ENCODE measurements around the gene RNF152. TPM values are rescaled to one million over a fixed set of nuclear protein-coding genes. Genes with fewer than 3 reads are reported as not detected.
"Not testable (repeated sequence)": the region's sequence is repeated elsewhere in the genome, so short reads cannot be mapped to it uniquely, and the experiment has no call there.

RNF152 gene
- total RNA-seq, 1 donor from 2014 or later, result 83.6 TPM

GRCh38 chr18:61822879-61823278 lies 69.9 kb downstream of the RNF152 start:
- DNase-seq (ENCODE audit: low read depth in 2 of 2), result no peak

DNA sequence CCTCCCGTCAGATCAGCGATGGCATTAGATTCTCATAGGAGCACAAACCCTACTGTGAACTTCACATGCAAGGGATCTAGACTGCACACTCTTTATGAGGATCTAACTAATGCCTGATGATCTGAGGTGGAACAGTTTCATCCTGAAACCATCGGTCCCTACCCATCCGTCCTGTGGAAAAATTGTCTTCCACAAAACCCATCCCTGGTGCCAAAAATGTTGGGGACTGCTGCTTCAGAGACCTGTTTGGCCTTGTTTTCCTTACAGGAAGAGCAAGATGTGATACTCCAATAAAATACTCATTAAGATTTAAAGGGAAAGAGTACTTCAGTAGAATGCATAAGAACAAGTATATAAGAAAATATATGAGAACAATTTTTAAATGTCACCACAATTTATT lies 71.1 kb downstream of the RNF152 start:
- no peak for DNase-seq (ENCODE audit: low read depth in 2 of 2)

DNA sequence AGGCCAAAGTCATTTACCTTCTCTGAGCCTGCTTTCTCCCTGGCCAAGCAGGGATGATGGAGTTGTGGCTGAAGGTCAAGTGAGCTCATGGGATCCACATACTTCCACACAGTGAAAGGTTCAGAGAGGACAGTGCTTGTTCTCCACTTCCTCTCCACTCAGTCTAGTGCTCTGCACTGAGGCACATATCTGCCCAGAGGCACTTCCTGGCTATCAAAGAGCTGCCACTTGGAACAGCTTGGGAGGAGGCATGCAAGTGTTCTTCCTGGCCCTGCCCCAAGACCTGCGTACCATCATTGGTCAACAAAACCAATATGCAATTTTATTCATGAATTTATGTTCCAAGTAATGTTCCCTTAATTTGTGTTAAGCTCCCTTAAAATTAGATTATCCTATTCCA lies 71.9 kb downstream of the RNF152 start:
- DNase-seq (ENCODE audit: low read depth in 2 of 2), result no peak

DNA sequence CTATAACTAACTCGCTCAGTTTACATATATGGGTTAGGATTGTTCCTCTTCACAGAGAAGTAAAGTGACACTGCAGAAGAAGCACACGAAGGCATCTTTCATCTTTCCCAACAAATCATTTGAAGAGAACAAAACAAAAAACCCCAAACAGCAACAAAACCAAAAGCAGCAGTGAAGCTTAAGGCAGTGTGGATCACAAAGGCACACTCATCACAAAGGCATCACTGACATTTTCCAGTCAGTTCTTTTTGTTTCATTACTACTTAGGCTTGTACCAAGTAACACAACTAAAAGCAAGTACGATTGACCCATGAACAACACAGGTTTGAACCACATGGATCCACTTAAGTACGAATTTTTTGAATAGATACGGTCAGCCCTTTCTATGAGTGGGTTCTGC lies 75.7 kb downstream of the RNF152 start:
- DNase-seq (ENCODE audit: low read depth in 2 of 2), result no peak

DNA sequence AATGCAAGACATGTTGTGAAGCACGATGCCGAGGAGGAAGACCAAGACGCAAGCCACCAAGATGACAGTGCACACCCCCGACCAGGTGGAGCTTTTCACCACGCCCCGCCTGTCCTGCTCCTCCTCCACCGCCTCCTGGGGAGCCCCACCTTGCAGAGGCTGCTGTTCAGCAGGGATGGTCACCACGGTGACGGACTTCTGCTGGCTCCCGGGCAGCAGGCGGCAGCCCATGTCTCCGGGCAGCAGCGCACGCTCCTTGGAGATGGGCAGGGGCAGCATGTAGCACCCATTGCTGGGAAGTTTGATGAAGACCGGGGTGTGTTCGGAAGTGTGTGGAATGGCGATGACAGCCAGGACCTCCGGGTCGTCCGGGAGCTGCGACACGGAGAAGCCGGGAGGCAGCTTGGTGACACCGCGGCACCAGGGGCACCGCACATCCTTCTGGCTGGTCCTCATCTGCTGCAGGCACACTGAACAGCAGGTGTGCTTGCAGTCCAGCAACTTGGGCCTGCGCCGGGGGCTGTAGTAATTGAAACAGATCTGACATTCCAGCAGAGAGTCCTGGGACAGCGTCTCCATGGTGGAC lies 76.8 kb downstream of the RNF152 start:
- DNase-seq (ENCODE audit: low read depth in 2 of 2), result no peak

DNA sequence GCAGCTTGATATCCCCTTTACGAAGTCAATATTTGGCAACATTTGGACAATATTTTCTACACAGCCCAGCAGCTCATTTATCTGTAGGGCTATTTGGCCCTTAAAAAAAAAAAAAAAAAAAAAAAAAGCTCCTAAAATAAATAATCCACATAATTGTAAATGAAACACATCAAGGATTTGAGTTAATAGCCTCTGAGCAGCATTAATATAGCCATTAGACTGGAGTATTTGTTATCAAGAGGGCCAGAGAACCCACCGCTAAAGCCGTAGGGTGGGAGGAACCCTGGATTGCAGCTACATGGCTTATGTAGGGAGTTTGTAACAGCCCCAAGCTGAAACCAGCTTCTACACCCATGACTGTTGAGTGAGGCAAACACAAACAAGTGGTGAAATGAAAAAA lies 84.5 kb downstream of the RNF152 start:
- DNase-seq (ENCODE audit: low read depth in 2 of 2), result no peak

DNA sequence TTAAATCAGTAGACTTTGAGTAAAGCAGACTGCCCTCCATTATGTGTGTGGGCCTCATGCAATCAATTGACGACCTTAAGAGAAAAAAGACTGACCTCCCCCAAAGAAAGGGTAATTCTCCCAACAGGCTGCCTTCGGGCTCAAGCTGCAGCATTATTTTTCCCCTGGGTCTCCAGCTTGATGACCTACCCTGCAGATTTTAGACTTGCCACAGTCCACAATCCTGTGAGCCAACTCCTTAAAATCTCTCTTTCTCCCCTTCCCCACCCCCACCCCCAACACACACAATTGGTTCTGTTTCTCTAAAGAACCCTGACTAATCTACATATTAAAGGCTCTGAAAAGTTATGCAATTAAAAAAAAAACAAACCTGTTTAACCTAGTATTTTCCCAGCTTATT lies 89.4 kb downstream of the RNF152 start:
- no peak for DNase-seq (ENCODE audit: low read depth in 2 of 2)

DNA sequence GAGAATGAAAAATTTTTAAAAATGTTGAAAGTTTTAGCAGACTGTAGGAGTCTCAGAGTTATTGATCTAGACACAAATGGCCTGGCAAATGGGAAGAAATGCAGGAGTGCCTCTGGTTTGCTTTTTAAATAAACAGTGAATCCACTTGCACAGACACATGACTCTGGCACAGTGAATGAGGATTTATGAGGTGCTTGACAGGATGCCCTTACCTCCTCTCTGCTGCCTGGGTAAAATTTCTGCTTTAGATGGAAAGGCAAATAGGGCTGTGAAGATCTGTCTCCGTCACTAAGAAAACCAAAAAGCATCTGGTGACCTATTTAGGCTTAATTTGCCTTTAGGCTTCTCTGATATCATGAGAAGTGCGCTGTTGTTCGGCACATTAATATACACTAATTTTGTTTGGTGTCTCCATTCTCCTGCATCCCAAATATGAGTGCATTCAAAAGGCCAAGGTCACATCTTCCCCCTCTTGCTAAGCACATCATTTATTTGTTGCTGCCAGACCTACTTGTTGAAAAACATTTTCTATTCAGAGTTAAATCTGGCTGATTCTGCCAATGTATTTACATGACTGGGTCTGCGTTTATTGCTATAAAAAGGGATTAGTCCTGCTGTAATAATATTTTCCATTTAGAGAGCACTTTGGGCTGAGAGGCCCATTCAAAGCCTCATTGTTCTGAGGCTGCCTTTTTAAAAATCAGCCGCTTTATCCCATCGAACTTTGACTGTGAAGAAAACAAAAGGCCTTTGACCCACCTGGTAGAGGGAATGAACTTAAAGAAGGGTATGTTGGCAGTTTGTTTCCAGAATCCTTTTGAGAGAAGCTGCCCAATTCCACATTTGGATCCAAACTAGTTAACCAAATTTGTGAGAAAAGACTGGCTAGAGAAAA lies 94.9 kb downstream of the RNF152 start:
- DNase-seq (ENCODE audit: low read depth in 2 of 2), result no peak

GRCh38 chr18:61791031-61791430 lies 101.8 kb downstream of the RNF152 start:
- DNase-seq (ENCODE audit: low read depth in 2 of 2), result no peak

GRCh38 chr18:61787011-61787670 lies 105.7 kb downstream of the RNF152 start:
- DNase-seq (ENCODE audit: low read depth in 2 of 2), result not testable (repeated sequence)

- DNase-seq (ENCODE audit: low read depth in 2 of 2), result no peak
These were observed 107.2 kb downstream of the RNF152 start for GRCh38 chr18:61785588-61785987.

DNA sequence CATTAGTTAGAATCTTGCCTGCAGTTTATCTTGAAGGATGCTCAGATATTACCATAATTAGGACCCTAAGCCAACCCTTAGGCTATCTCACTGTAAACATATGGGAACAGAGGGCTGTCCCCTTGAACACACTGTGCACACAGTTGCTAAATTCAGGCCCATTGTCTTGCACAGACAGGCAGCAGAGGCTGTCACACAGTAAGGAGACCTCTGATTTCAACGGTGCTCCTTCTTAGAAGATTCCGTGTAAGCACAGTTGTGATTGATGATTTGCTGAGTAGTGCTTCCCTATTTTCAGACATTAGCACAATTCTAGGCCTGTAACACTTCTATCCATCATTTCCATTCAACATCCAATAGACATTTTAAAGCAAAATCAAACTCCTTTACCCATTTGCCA lies 108.0 kb downstream of the RNF152 start:
- DNase-seq (ENCODE audit: low read depth in 2 of 2), result no peak

- no peak for DNase-seq (ENCODE audit: low read depth in 2 of 2)
These were observed 110.3 kb downstream of the RNF152 start for GRCh38 chr18:61782545-61782944.

GRCh38 chr18:61776201-61776600 lies 116.6 kb downstream of the RNF152 start:
- not testable (repeated sequence) for DNase-seq (ENCODE audit: low read depth in 2 of 2)

- no peak for DNase-seq (ENCODE audit: low read depth in 2 of 2)
These were observed 118.0 kb downstream of the RNF152 start for GRCh38 chr18:61774846-61775245.

GRCh38 chr18:61772293-61772848 lies 120.4 kb downstream of the RNF152 start:
- DNase-seq (ENCODE audit: low read depth in 2 of 2), result no peak

DNA sequence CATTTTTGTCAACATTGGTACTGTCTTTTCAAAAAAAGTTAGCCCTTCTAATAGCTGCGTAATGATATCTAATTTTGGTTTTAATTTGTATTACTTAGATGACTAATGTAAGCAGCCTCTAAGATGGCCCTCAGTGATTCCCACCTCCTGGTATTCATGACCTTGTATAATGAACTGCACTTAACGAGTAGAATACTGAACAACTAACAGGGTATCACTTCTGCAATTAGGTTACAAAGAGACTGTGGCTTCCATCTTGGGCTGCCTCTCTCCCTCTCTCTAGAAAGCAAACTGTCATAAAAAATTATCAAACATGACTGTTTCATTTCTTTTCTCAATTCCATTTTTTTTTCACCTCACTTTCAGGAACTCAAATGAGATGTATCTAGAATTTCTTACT lies 120.9 kb downstream of the RNF152 start:
- DNase-seq (ENCODE audit: low read depth in 2 of 2), result no peak

GRCh38 chr18:61770279-61770678 lies 122.5 kb downstream of the RNF152 start:
- DNase-seq (ENCODE audit: low read depth in 2 of 2), result no peak

DNA sequence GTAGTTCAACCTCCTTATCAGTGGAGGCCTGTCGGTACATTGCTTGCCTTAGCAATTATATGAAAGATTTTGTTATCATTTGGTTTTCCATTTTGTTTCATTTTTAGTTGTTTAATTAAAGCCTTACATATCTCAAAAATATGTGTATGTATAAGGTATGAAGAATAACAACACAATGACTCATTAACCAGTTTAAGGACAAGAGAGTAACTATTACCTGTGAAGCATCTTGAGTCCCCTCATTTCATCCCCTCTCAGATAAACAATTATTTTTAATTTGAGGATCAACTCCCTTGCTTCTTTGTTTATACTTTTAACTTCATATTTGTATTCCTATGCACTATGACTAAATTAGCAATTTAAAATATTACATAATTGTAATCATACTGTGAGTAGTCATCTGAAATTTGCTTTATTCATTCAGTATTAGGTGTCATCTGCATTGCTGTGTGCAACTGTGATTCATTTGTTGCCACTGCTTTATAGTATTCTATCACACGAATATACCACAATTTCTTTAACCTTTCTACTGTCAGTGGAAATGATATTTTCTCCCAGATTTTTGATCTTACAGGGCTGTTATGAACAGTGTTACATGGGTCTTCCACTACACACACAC lies 126.4 kb downstream of the RNF152 start:
- no peak for DNase-seq (ENCODE audit: low read depth in 2 of 2)

DNA sequence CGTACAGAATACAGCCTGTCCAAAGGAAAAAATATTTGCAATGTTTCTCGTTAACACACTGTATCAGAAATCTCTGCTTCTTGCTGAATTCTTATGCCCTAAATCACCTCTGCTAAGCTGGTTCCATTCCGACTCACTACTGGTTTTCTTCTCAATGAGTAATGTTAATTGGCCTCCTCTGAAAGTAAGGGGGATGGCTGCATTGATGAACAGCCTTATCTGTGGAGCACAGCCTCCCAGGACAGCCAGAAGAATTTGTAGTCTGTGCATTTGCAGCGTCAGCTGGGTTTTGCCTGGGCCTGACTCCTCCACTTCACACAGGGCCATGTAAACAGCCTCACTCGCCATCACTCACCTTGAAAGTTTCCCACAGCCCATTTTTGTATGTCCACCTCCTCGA lies 127.7 kb downstream of the RNF152 start:
- no peak for DNase-seq (ENCODE audit: low read depth in 2 of 2)

DNA sequence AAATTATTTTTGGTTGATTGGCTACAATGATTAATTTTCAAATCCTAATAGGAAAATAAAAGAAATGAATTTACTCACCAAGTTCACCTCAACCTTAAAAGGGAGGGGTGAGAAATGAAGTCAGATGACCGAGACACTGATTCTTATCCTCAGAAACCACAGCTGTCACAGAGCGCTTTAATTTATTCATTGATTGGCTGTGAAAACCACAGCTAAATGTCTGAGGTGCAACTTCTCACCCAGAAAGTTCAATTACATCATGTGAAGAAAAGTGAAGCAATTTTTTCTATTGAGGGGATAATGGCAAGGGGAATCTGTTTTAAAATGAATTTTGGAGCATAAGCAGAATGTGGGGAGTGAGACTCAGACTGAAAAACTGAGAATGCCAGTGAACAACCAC lies 128.4 kb downstream of the RNF152 start:
- DNase-seq (ENCODE audit: low read depth in 2 of 2), result no peak

DNA sequence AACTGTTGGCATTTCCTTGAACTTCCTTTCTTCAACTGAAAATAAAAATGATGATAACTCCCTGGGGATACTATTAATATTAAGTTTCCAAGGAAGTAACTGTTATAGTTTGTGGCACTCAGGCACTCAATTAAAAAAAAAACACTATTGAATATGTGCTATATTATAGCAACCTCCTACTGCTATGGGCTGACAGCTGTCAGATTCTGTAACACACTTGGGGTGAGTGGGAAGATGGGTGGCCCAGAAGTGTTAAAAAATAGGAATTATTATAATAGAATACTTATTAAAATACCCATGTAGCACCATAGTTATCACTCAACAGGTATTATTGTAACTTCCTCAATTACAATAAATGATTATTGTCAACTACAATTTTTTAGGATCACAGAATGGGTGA lies 130.9 kb downstream of the RNF152 start:
- DNase-seq (ENCODE audit: low read depth in 2 of 2), result no peak

Data from dermis microvascular lymphatic vessel endothelial cell (primary cell).